Ovary (tissue), 9 donors: ENCODE data around the gene RAB28. TPM values are rescaled to one million over a fixed set of nuclear protein-coding genes. Genes with fewer than 3 reads are reported as not detected.

Experiments used
- DNase-seq, 5 donors: peaks; one replicate each; pipeline ENCODE4 v3.0.0-alpha.2; 2019 to 2020
- H3K27ac ChIP-seq, 2 donors: fragments of 200-600 bp; one replicate each; pipeline versions ENCODE4 v1.5.1 to v1.8.0; 2019 to 2022
- H3K27me3 ChIP-seq: fragments of 200-600 bp; one replicate; pipeline ENCODE4 v1.8.0; 2022
- H3K36me3 ChIP-seq: fragments of 200-600 bp; sonication (generic); one replicate; pipeline ENCODE4 v1.5.1; 2019
- H3K4me1 ChIP-seq: one replicate; pipeline ENCODE4 v1.8.1; 2013; ENCODE audit warnings: mild to moderate bottlenecking, moderate library complexity; ENCODE audit not compliant: insufficient read depth
- H3K4me3 ChIP-seq: fragments of 200-600 bp; sonication (generic); one replicate; pipeline ENCODE4 v1.5.1; 2017
- H3K9me3 ChIP-seq, 2 donors: fragments of 200-600 bp in 1 of 2; sonication (generic) in 1 of 2; one replicate each; pipeline versions ENCODE4 v1.5.1 to v1.8.1; 2013 to 2019; ENCODE audit warnings: mild to moderate bottlenecking in 1 of 2, moderate library complexity in 1 of 2
- EP300 ChIP-seq: sonication (generic); formaldehyde crosslinking; IDR thresholded peaks from one replicate; pipeline ENCODE4 v1.6.1; 2017; ENCODE audit warnings: antibody characterized with exemption
- POLR2A ChIP-seq: fragments of 450-650 bp; IDR thresholded peaks from one replicate; pipeline ENCODE4 v1.6.1; 2017; ENCODE audit warnings: antibody characterized with exemption, mild to moderate bottlenecking, moderate library complexity
- WGBS, 3 donors: extraction: QIAGEN DNeasy Blood & Tissue Kit in 1 of 3; methylation state at CpG; one replicate each; pipeline versions ENCODE4 v1.1.5 to v1.1.7; 2013 to 2017; 5-methylcytosine and 5-hydroxymethylcytosine counted together
- intact Hi-C, 4 donors: fragments of 100-400 bp; cut with DNase I; formaldehyde crosslinking; loops; one replicate each; pipeline versions ENCODE4 v1.11.0 to v1.15.1; 2022 to 2023
- polyA plus RNA-seq, 2 donors: library from polyadenylated mRNA; stranded (reverse); fragments of 200-250 nt in 1 of 2; fragments of 350-450 nt in 1 of 2; fragmentation: Illumina TruSeq in 1 of 2; extraction: RNeasy Lipid Tissue Mini Kit (QIAGEN cat#74804) in 1 of 2; gene quantifications; one replicate each; pipeline ENCODE4 v1.2.3, GENCODE V29; 2013 to 2014
- total RNA-seq, 7 donors: library from RNA; depleted of rRNA in 2 of 7; stranded (reverse); fragments of >200 nt in 2 of 7; fragmentation: NEBNext Ultra II Directional in 3 of 7; extraction: Animal tissue kit (Norgen Biotek cat#: 25700) in 3 of 7; gene quantifications; one replicate each; pipeline versions ENCODE4 v1.1.0 to v1.2.4, GENCODE V29; 2016 to 2023
- TF ChIP-seq, protein P1 (sequence below), 3 donors: fragments of 450-650 bp in 2 of 3; fragments of 200-600 bp in 1 of 3; IDR thresholded peaks; one replicate each; pipeline versions ENCODE4 v1.5.1 to v1.8.0; 2016 to 2022; ENCODE audit warnings: antibody characterized with exemption in 3 of 3, mild to moderate bottlenecking in 1 of 3
- donor health status: DM: no; HTN: no; CAD: no; lungs with moderate emphysema.
- donor health status: DM: no; HTN: no; CAD: no.
- donor health status: Bipolar disorder and iron deficiency.
- donor health status: DM: yes; HTN: yes; CAD: no.
- donor health status: DM: no; HTN: no; CAD: no.
- donor health status: DM: yes; HTN: yes; CAD: no.

The RAB28 gene
- total and polyA plus RNA-seq, 9 donors, result 17.4 to 24.2 (median 20.0) TPM

DNA sequence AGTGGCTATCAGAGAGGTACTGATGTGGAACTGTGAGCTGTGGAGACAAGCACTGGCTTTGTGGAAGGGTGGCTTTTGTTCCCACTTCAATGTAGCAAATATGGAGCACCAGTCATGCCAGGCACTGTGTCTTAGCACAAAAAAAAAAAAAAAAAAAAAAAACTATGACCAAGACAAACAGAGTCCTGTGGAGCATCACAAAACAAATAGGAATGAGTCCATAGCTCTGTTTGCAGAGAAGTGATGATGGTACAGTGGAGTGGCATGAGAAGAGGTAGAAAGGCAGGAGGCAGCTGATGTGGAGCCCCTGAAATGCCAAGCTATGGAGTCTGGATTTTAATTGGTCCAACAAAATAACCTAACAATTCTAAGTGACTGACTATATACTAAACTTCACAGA, 116.9 kb downstream of the RAB28 start:
- intact Hi-C loops, result no loop called here
- no peak for DNase-seq
- no peaks in the 10 kb centered on the region for H3K27me3 ChIP-seq
- no peak overlapping the region for H3K4me3 ChIP-seq
- H3K36me3 ChIP-seq, result no peaks in the 10 kb centered on the region
- TF ChIP-seq EP300, result no peak
- TF ChIP-seq, protein P1, sequence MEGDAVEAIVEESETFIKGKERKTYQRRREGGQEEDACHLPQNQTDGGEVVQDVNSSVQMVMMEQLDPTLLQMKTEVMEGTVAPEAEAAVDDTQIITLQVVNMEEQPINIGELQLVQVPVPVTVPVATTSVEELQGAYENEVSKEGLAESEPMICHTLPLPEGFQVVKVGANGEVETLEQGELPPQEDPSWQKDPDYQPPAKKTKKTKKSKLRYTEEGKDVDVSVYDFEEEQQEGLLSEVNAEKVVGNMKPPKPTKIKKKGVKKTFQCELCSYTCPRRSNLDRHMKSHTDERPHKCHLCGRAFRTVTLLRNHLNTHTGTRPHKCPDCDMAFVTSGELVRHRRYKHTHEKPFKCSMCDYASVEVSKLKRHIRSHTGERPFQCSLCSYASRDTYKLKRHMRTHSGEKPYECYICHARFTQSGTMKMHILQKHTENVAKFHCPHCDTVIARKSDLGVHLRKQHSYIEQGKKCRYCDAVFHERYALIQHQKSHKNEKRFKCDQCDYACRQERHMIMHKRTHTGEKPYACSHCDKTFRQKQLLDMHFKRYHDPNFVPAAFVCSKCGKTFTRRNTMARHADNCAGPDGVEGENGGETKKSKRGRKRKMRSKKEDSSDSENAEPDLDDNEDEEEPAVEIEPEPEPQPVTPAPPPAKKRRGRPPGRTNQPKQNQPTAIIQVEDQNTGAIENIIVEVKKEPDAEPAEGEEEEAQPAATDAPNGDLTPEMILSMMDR (IDR thresholded peaks at IDR 0.05), result no peak
- TF ChIP-seq POLR2A, result no peak
- no peaks in the 10 kb centered on the region for H3K9me3 ChIP-seq
- H3K4me1 ChIP-seq, result peaks cover 2% of the 10 kb centered on the region
- no peak overlapping the region for H3K27ac ChIP-seq

DNA sequence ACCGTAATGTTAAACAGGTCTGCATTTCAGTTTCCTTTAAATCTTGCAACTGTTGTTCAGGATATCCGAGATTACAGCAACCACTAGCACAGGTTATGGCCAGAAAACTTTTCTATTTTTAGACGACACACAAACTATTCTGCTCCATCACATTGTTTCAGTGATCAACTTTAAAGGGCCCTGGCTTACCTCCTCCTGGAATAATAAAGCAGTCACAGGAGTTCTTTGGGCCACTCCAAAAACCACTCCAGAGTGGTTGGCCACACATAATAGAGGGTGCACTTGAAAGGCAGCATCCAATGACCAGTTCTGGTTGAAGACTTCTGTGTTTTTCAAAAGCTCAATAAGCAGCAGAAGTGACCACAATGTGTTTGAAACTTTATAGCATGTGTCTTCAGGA, 118.9 kb downstream of the RAB28 start:
- 75 to 79% (median 77%) methylated on average over 3 of the region's 3 CpGs for WGBS, 3 donors
- TF ChIP-seq, protein P1 (IDR thresholded peaks at IDR 0.05), result no peak
- DNase-seq, result no peak
- H3K4me1 ChIP-seq, result peaks cover 2% of the 10 kb centered on the region
- H3K9me3 ChIP-seq, result no peaks in the 10 kb centered on the region
- no peaks in the 10 kb centered on the region for H3K27me3 ChIP-seq
- no peaks in the 10 kb centered on the region for H3K36me3 ChIP-seq
- intact Hi-C loops, result no loop called here
- no peak overlapping the region for H3K27ac ChIP-seq
- H3K4me3 ChIP-seq, result no peak overlapping the region

DNA sequence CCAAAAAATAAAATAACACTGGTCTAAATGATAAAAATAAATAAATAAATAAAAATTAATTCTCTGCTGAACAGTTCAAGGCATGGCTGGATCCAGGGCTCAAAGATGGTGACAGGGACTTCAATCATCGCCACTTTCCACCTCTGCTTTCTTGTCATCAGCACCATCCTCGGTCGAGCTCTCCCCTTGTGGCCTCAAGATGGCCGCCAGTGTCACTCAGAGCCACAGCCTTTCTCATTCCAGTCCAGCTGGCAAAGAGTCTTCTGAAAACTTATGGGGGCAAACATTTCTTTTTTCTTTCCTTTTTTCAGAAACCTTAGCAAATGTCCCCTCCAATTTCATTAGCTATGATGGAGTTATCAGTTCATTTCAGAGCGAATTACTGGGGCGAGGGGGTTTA, 119.5 kb downstream of the RAB28 start:
- no peaks in the 10 kb centered on the region for H3K9me3 ChIP-seq
- WGBS, 3 donors, result 94 to 98% (median 97%) methylated on average over 6 of the region's 6 CpGs
- intact Hi-C loops, result no loop called here
- H3K36me3 ChIP-seq, result no peaks in the 10 kb centered on the region
- TF ChIP-seq POLR2A (no peak), EP300 (no peak)
- TF ChIP-seq, protein P1 (IDR thresholded peaks at IDR 0.05), result no peak
- no peak for DNase-seq
- H3K27me3 ChIP-seq, result no peaks in the 10 kb centered on the region
- peaks cover 2% of the 10 kb centered on the region for H3K4me1 ChIP-seq
- no peak overlapping the region for H3K27ac ChIP-seq
- H3K4me3 ChIP-seq, result no peak overlapping the region

DNA sequence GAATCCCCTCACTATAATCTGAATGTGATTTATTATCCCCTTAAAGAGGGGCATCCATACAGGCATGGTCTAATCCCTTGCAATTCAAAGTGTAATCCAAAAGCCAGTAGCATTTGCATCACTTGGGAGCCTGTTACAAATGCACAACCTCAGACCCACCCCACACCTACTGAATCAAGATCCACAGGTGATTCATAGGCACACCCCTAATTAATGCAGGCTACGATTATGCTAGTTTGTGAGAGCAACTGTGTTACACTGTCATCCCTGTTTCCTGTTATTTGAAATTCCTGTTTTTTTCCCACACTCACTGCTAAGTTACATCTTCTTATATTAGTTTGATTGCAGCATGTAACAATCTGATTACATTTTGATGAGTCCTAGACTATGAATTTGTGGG, 120.0 kb downstream of the RAB28 start:
- TF ChIP-seq EP300, result no peak
- TF ChIP-seq, protein P1 (IDR thresholded peaks at IDR 0.05), result no peak
- TF ChIP-seq POLR2A, result no peak
- Histone ChIP-seq H3K27ac (no peak overlapping the region), H3K4me1 (peaks cover 2% of the 10 kb centered on the region), H3K27me3 (no peaks in the 10 kb centered on the region), H3K9me3 (no peaks in the 10 kb centered on the region), H3K36me3 (no peaks in the 10 kb centered on the region), H3K4me3 (no peak overlapping the region)
- no peak for DNase-seq
- 97 to 100% (median 100%) methylated on average over 1 of the region's 1 CpG for WGBS, 3 donors
- intact Hi-C loops, result no loop called here

DNA sequence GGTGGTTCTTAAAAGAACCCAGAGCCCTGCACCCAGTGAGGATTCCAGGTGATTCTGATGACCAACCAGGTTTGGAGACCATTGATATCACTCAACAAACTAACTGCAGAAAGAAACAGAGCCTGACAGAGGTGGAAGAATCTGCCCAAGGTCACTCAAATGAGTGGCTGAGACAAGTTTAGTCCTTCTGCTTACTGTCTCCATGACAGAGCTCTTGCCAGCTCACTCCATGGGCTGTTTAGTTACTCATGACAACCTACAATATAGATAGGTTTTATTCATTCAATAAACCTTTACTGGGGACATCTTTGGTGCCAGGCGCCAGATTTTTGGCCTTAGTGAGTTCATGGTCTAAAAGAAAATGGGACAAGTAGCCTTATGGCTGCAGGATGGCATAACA, 124.3 kb downstream of the RAB28 start:
- no peaks in the 10 kb centered on the region for H3K27me3 ChIP-seq
- no peak for DNase-seq
- H3K27ac ChIP-seq, result no peak overlapping the region
- WGBS, 3 donors, result 95 to 97% (median 97%) methylated on average over 1 of the region's 1 CpG
- intact Hi-C loops, result no loop called here
- H3K36me3 ChIP-seq, result no peaks in the 10 kb centered on the region
- no peak overlapping the region for H3K4me3 ChIP-seq
- H3K4me1 ChIP-seq, result no peaks in the 10 kb centered on the region
- TF ChIP-seq, protein P1 (IDR thresholded peaks at IDR 0.05), result no peak
- TF ChIP-seq POLR2A, result no peak
- no peak for TF ChIP-seq EP300
- H3K9me3 ChIP-seq, result no peaks in the 10 kb centered on the region
